PFSK-1 (cell line): Measurements from ENCODE around the gene STK16.

ENCODE experiments used
- FOXP2 ChIP-seq: optimal IDR thresholded peaks from 2 replicates; pipeline ENCODE3; 2011; ENCODE audit warnings: borderline replicate concordance, control low read depth, inconsistent platforms; ENCODE audit not compliant: insufficient read depth; ENCODE audit errors: extremely low read length, extremely low read depth
- POLR2AphosphoS5 ChIP-seq: IDR thresholded peaks from 2 replicates; pipeline ENCODE4 v1.6.1; 2012; ENCODE audit warnings: low read depth, mild to moderate bottlenecking, control low read depth, low read length, moderate library complexity
- SIN3A ChIP-seq: IDR thresholded peaks from 2 replicates; pipeline ENCODE4 v1.6.1; 2012; ENCODE audit warnings: mild to moderate bottlenecking, low read length, moderate library complexity, borderline replicate concordance; ENCODE audit not compliant: insufficient read depth
- TAF1 ChIP-seq: IDR thresholded peaks from 2 replicates; pipeline ENCODE4 v1.6.1; 2012; ENCODE audit warnings: low read length, control low read depth, borderline replicate concordance; ENCODE audit not compliant: insufficient read depth
- TF ChIP-seq, protein P1 (sequence below), 2 experiments: IDR thresholded peaks; 2 replicates each; pipeline versions ENCODE4 v1.6.1 to v1.8.0; 2011 to 2012; ENCODE audit warnings: low read depth in 2 of 2, low read length in 2 of 2, control low read depth in 1 of 2, inconsistent platforms in 1 of 2, mild to moderate bottlenecking in 1 of 2, moderate library complexity in 1 of 2; ENCODE audit not compliant: insufficient read depth in 1 of 2

GRCh38 chr2:219219784-219220532 lies 25.3 kb upstream of the STK16 start:
- TF ChIP-seq SIN3A (no peak), TAF1 (no peak), POLR2AphosphoS5 (no peak), FOXP2 (no peak)
- TF ChIP-seq, protein P1, sequence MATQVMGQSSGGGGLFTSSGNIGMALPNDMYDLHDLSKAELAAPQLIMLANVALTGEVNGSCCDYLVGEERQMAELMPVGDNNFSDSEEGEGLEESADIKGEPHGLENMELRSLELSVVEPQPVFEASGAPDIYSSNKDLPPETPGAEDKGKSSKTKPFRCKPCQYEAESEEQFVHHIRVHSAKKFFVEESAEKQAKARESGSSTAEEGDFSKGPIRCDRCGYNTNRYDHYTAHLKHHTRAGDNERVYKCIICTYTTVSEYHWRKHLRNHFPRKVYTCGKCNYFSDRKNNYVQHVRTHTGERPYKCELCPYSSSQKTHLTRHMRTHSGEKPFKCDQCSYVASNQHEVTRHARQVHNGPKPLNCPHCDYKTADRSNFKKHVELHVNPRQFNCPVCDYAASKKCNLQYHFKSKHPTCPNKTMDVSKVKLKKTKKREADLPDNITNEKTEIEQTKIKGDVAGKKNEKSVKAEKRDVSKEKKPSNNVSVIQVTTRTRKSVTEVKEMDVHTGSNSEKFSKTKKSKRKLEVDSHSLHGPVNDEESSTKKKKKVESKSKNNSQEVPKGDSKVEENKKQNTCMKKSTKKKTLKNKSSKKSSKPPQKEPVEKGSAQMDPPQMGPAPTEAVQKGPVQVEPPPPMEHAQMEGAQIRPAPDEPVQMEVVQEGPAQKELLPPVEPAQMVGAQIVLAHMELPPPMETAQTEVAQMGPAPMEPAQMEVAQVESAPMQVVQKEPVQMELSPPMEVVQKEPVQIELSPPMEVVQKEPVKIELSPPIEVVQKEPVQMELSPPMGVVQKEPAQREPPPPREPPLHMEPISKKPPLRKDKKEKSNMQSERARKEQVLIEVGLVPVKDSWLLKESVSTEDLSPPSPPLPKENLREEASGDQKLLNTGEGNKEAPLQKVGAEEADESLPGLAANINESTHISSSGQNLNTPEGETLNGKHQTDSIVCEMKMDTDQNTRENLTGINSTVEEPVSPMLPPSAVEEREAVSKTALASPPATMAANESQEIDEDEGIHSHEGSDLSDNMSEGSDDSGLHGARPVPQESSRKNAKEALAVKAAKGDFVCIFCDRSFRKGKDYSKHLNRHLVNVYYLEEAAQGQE (IDR thresholded peaks at IDR 0.05; ENCODE audit: insufficient read depth in 1 of 2, low read depth in 2 of 2, low read length in 2 of 2), result no peak
